ENCODE data around the gene BCKDK.

DNA sequence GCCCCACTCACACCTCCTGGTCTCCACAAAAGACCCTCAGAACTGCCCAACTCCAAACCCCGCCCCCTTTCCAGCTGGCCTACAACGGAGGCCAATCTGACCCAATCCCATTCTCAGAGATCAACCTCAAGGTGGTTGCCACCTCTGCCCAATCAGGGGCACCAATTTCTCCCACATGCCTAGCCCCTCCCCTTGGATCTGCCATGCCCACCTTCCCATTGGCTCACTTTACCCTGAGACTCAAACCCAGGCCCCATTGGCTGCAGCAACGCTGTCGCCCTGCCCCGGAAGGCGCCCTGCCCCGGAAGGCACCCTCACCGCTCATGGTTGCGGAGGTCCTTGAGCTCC is 44.7 kb upstream of the BCKDK start:
- TF ChIP-seq FOXM1 (IDR thresholded peaks at IDR 0.05; ENCODE audit: borderline replicate concordance) (no peak), L3MBTL2 (conservative IDR thresholded peaks at IDR 0.05) (no peak)

Measured in HEK293T (cell line).